ENCODE measurements around the gene CNTN4. TPM values are rescaled to one million over a fixed set of nuclear protein-coding genes. Genes with fewer than 3 reads are reported as not detected.

The CNTN4 gene
- total RNA-seq, 1 experiment from 2014 or later = not detected

DNA sequence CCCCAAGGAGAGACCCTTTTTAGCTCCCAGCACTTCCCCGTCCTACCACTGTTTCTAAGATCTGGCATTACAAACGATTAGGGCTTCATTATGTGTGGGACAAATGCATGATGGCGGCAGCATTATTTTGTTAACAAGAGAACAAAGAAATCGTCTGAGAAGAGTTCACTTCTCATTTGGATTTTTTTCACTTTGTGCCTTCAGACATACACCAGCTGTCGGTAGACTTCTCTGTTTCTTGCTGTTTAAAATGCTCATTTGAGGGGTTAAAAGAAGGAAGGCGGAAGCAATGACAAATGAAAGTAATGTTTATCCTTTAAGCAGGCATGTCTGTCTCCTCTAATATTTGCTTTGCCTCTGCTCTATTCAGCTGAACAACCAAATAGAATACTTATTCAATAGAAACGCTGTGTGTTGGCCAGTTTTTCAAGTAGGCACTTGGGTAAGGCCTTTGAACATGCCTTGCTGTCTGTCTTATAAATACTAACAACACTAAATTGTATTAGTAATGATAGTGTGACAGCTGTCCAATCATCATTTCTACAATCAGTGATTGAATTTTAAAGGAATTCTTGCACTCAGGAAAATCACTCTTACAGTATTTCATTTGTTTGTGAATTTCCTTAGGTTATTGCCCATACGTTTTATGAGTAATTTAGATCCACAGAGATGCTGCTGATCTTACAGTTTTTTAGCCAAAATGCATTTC lies 629.1 kb downstream of the CNTN4 start (continued):
- TF ChIP-seq, protein P1, sequence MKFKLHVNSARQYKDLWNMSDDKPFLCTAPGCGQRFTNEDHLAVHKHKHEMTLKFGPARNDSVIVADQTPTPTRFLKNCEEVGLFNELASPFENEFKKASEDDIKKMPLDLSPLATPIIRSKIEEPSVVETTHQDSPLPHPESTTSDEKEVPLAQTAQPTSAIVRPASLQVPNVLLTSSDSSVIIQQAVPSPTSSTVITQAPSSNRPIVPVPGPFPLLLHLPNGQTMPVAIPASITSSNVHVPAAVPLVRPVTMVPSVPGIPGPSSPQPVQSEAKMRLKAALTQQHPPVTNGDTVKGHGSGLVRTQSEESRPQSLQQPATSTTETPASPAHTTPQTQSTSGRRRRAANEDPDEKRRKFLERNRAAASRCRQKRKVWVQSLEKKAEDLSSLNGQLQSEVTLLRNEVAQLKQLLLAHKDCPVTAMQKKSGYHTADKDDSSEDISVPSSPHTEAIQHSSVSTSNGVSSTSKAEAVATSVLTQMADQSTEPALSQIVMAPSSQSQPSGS (CRISPR knock-in tag; IDR thresholded peaks at IDR 0.05; ENCODE audit: borderline replicate concordance, low read depth) = no peak
- TF ChIP-seq SP1 (CRISPR knock-in tag; conservative IDR thresholded peaks at IDR 0.05) = no peak

DNA sequence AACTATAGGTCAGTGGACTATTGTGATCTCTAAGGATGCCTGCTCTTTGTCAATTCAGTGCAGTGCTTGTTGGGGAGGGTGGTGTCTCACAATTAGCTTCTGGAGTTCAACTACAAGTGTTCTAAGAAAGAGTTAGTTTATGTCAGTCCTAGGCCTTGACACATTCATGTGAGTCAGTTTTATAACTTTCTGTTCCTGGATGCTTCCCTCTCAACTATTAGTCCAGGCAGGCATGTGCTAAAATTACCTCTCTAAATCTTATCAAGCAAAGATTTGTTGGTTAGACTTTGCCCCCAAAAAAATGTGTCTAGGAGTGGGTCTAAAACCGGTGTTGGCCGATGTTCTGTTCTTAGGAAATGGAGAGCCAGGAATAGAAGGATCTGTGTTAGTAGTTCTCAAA lies 633.2 kb downstream of the CNTN4 start:
- Mint-ChIP-seq H3K4me3 (no peak overlapping the region), H3K27ac (no peak overlapping the region), H3K36me3 (peaks cover 74% of the 10 kb centered on the region), H3K4me1 (no peaks in the 10 kb centered on the region), H3K9me3 (peaks cover 79% of the 10 kb centered on the region), H3K27me3 (ENCODE audit: low read depth) (peaks cover 8% of the 10 kb centered on the region)
- no peak for ATAC-seq
- CTCF ChIA-PET = no interaction called here
- no peak for DNase-seq (ENCODE audit: low spot score)
- POLR2A ChIA-PET = no interaction called here
- TF ChIP-seq MYBL2 (CRISPR knock-in tag; IDR thresholded peaks at IDR 0.05) = no peak
- TF ChIP-seq, protein P2, sequence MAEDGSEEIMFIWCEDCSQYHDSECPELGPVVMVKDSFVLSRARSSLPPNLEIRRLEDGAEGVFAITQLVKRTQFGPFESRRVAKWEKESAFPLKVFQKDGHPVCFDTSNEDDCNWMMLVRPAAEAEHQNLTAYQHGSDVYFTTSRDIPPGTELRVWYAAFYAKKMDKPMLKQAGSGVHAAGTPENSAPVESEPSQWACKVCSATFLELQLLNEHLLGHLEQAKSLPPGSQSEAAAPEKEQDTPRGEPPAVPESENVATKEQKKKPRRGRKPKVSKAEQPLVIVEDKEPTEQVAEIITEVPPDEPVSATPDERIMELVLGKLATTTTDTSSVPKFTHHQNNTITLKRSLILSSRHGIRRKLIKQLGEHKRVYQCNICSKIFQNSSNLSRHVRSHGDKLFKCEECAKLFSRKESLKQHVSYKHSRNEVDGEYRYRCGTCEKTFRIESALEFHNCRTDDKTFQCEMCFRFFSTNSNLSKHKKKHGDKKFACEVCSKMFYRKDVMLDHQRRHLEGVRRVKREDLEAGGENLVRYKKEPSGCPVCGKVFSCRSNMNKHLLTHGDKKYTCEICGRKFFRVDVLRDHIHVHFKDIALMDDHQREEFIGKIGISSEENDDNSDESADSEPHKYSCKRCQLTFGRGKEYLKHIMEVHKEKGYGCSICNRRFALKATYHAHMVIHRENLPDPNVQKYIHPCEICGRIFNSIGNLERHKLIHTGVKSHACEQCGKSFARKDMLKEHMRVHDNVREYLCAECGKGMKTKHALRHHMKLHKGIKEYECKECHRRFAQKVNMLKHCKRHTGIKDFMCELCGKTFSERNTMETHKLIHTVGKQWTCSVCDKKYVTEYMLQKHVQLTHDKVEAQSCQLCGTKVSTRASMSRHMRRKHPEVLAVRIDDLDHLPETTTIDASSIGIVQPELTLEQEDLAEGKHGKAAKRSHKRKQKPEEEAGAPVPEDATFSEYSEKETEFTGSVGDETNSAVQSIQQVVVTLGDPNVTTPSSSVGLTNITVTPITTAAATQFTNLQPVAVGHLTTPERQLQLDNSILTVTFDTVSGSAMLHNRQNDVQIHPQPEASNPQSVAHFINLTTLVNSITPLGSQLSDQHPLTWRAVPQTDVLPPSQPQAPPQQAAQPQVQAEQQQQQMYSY (CRISPR knock-in tag; IDR thresholded peaks at IDR 0.05) = no peak

DNA sequence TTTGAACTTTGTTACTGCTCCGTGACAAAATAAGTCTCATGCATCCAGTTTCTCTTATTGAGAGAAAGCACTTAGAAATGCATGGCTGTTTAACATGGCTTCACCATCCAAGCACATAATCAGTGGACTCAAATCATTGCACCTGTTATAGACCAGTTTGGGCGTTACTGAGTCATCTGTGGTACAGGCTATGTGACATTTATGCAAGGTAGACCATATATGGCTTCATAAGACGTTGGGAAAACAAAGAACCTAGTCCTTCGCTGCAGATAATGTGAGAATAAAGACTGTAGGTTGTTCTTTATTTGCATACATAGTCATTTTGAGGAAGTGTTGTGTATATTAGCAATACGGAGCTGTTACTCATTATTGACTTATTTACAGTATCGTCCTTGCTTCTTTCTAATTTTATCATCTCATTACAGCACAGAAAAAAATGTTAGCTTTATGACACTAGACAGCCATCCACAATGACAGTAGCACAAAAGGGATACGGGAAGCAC lies 636.8 kb downstream of the CNTN4 start:
- no peak for DNase-seq (ENCODE audit: low spot score)
- Mint-ChIP-seq H3K4me1 (no peaks in the 10 kb centered on the region), H3K9me3 (peaks cover 72% of the 10 kb centered on the region), H3K4me3 (no peak overlapping the region), H3K27me3 (ENCODE audit: low read depth) (peaks cover 6% of the 10 kb centered on the region), H3K36me3 (peaks cover 70% of the 10 kb centered on the region), H3K27ac (no peak overlapping the region)
- CTCF ChIA-PET = no interaction called here
- no peak for ATAC-seq
- POLR2A ChIA-PET = no interaction called here
- TF ChIP-seq ZNF219 (CRISPR knock-in tag; IDR thresholded peaks at IDR 0.05; ENCODE audit: borderline replicate concordance) = no peak
- TF ChIP-seq ESRRA (CRISPR knock-in tag; IDR thresholded peaks at IDR 0.05; ENCODE audit: borderline replicate concordance) = no peak
- TF ChIP-seq, protein P3, sequence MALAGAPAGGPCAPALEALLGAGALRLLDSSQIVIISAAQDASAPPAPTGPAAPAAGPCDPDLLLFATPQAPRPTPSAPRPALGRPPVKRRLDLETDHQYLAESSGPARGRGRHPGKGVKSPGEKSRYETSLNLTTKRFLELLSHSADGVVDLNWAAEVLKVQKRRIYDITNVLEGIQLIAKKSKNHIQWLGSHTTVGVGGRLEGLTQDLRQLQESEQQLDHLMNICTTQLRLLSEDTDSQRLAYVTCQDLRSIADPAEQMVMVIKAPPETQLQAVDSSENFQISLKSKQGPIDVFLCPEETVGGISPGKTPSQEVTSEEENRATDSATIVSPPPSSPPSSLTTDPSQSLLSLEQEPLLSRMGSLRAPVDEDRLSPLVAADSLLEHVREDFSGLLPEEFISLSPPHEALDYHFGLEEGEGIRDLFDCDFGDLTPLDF (CRISPR knock-in tag; IDR thresholded peaks at IDR 0.05) = no peak
- no peak for TF ChIP-seq SMAD4 (CRISPR knock-in tag; IDR thresholded peaks at IDR 0.05)
- TF ChIP-seq ZBTB21 (CRISPR knock-in tag; IDR thresholded peaks at IDR 0.05; ENCODE audit: borderline replicate concordance) = no peak
- no peak for TF ChIP-seq NR3C1 (CRISPR knock-in tag; conservative IDR thresholded peaks at IDR 0.05; ENCODE audit: low read depth)
- no peak for TF ChIP-seq EMX1 (CRISPR knock-in tag; IDR thresholded peaks at IDR 0.05)

DNA sequence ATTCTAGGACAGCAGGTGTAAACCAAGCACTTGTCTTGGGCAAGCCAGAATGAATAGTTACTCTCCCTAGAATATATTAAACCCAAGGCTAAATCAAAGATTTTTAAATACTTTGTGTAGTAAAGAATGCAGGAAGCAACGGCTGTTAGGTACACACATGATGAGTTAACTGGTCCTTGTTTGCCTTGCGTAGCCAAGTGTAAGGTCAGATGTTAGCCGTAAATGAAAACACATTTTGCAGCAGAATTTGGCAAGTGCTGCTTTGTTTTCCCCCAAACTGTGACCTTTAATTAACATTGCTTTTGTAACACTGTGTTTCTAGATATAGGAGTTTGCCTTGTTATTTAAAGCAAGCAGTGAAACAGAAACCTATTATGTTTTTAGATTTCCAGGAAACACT lies 642.9 kb downstream of the CNTN4 start:
- H3K4me1 Mint-ChIP-seq = no peaks in the 10 kb centered on the region
- no peak overlapping the region for H3K4me3 Mint-ChIP-seq
- ATAC-seq = no peak
- H3K27ac Mint-ChIP-seq = no peak overlapping the region
- H3K27me3 Mint-ChIP-seq (ENCODE audit: low read depth) = no peaks in the 10 kb centered on the region; the same call in 1 of the 2 replicates
- ChIA-PET CTCF (no interaction called here), POLR2A (no interaction called here)
- H3K9me3 Mint-ChIP-seq = peaks cover 82% of the 10 kb centered on the region
- no peak for DNase-seq (ENCODE audit: low spot score)
- peaks cover 75% of the 10 kb centered on the region for H3K36me3 Mint-ChIP-seq
- TF ChIP-seq SMAD3 (CRISPR knock-in tag; IDR thresholded peaks at IDR 0.05; ENCODE audit: borderline replicate concordance) (no peak), JAZF1 (CRISPR knock-in tag; IDR thresholded peaks at IDR 0.05) (no peak), FOXP1 (CRISPR knock-in tag; IDR thresholded peaks at IDR 0.05; ENCODE audit: borderline replicate concordance) (no peak), ETV6 (CRISPR knock-in tag; IDR thresholded peaks at IDR 0.05) (no peak)
- TF ChIP-seq, protein P4, sequence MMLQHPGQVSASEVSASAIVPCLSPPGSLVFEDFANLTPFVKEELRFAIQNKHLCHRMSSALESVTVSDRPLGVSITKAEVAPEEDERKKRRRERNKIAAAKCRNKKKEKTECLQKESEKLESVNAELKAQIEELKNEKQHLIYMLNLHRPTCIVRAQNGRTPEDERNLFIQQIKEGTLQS (CRISPR knock-in tag; conservative IDR thresholded peaks at IDR 0.05) = no peak
- TF ChIP-seq, protein P5, sequence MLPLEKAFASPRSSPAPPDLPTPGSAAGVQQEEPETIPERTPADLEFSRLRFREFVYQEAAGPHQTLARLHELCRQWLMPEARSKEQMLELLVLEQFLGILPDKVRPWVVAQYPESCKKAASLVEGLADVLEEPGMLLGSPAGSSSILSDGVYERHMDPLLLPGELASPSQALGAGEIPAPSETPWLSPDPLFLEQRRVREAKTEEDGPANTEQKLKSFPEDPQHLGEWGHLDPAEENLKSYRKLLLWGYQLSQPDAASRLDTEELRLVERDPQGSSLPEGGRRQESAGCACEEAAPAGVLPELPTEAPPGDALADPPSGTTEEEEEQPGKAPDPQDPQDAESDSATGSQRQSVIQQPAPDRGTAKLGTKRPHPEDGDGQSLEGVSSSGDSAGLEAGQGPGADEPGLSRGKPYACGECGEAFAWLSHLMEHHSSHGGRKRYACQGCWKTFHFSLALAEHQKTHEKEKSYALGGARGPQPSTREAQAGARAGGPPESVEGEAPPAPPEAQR (CRISPR knock-in tag; IDR thresholded peaks at IDR 0.05) = no peak
- TF ChIP-seq, protein P6, sequence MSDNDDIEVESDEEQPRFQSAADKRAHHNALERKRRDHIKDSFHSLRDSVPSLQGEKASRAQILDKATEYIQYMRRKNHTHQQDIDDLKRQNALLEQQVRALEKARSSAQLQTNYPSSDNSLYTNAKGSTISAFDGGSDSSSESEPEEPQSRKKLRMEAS (CRISPR knock-in tag; IDR thresholded peaks at IDR 0.05) = no peak
- TF ChIP-seq, protein P2 (CRISPR knock-in tag; IDR thresholded peaks at IDR 0.05) = no peak
